B cell (primary cell): ENCODE results near the gene GPR152. TPM values are rescaled to one million over a fixed set of nuclear protein-coding genes. Genes with fewer than 3 reads are reported as not detected.

Experiments used
- ATAC-seq: fragments of 200-7000 bp; cut with Tn5 transposase; one replicate; pipeline ENCODE4 v1.10.0; 2021; ENCODE audit warnings: low read depth, mild to moderate bottlenecking, moderate number of reproducible peaks, moderate library complexity
- CTCF ChIA-PET: fragments of 350-600 bp; sonication (Branson Sonifier 250); formaldehyde crosslinking; loops from one replicate; lab custom pipeline; 2021; ENCODE audit warnings: antibody characterized with exemption, inconsistent platforms; lab: Charles Lee
- POLR2A ChIA-PET: fragments of 350-600 bp; sonication (Branson Sonifier 250); formaldehyde crosslinking; loops from one replicate; lab custom pipeline; 2021; ENCODE audit warnings: antibody characterized with exemption; lab: Charles Lee
- DNase-seq: peaks from one replicate; pipeline ENCODE4 v3.0.0; 2013
- H2AFZ ChIP-seq: 2 replicates; pipeline ENCODE4 v1.6.1; 2012; ENCODE audit warnings: mild to moderate bottlenecking, low read depth, low read length; ENCODE audit not compliant: insufficient read depth, poor library complexity, severe bottlenecking
- H3K27ac ChIP-seq, 2 donors: 1 replicate in 1 of 2; 2 replicates in 1 of 2; pipeline ENCODE4 v1.5.1; 2012 to 2013; ENCODE audit warnings: low read length in 2 of 2, mild to moderate bottlenecking in 2 of 2, moderate library complexity in 1 of 2
- H3K27me3 ChIP-seq, 4 experiments: fragments of 200-600 bp in 1 of 4; sonication (generic) in 1 of 4; replicated peaks in 1 of 4; 1 replicate in 2 of 4; 2 replicates in 2 of 4; pipeline versions ENCODE4 v1.6.1 to v1.7.0; 2013 to 2016; ENCODE audit warnings: low read length in 3 of 4, mild to moderate bottlenecking in 2 of 4, mixed read lengths in 1 of 4, moderate library complexity in 1 of 4; ENCODE audit not compliant: insufficient read depth in 4 of 4, control insufficient read depth in 3 of 4; ENCODE audit errors: control extremely low read depth in 1 of 4
- H3K36me3 ChIP-seq, 2 experiments: replicated peaks in 1 of 2; 1 replicate in 1 of 2; 2 replicates in 1 of 2; pipeline versions ENCODE4 v1.6.1 to v1.7.1; 2013; ENCODE audit warnings: low read length in 1 of 2; ENCODE audit not compliant: insufficient read depth in 2 of 2, control insufficient read depth in 1 of 2; ENCODE audit errors: control extremely low read depth in 1 of 2, extremely low read depth in 1 of 2
- H3K4me1 ChIP-seq, 2 donors: fragments of 200-600 bp in 1 of 2; sonication (generic) in 1 of 2; 1 replicate in 1 of 2; 2 replicates in 1 of 2; pipeline versions ENCODE4 v1.5.1 to v1.6.1; 2013 to 2017; ENCODE audit warnings: low read length in 2 of 2; ENCODE audit not compliant: control insufficient read depth in 2 of 2, insufficient read depth in 2 of 2
- H3K4me2 ChIP-seq: replicated peaks from 2 replicates; pipeline ENCODE3; 2012; ENCODE audit warnings: mild to moderate bottlenecking, low read depth, low read length; ENCODE audit not compliant: poor library complexity, severe bottlenecking
- H3K4me3 ChIP-seq, 5 experiments: fragments of 200-600 bp in 1 of 5; sonication (generic) in 1 of 5; 1 replicate in 3 of 5; 2 replicates in 2 of 5; pipeline versions ENCODE4 v1.5.1 to v1.7.0; 2011 to 2016; ENCODE audit warnings: low read length in 4 of 5, mild to moderate bottlenecking in 4 of 5, low read depth in 2 of 5, control low read depth in 1 of 5, moderate library complexity in 1 of 5; ENCODE audit not compliant: insufficient read depth in 1 of 5; ENCODE audit errors: control extremely low read depth in 1 of 5, extremely low read depth in 1 of 5
- H3K79me2 ChIP-seq: fragments of 200-600 bp; sonication (generic); one replicate; pipeline ENCODE4 v1.6.0; 2016; ENCODE audit warnings: low read length; ENCODE audit not compliant: control insufficient read depth, insufficient read depth
- H3K9ac ChIP-seq: fragments of 200-600 bp; sonication (generic); 2 replicates; pipeline ENCODE4 v1.6.1; 2017; ENCODE audit warnings: mild to moderate bottlenecking, low read length, moderate library complexity
- H3K9me3 ChIP-seq, 3 donors: one replicate each; pipeline versions ENCODE4 v1.6.1 to v1.7.1; 2013; ENCODE audit warnings: low read length in 2 of 3; ENCODE audit not compliant: control insufficient read depth in 2 of 3, insufficient read depth in 1 of 3; ENCODE audit errors: control extremely low read depth in 1 of 3
- H4K20me1 ChIP-seq: 2 replicates; pipeline ENCODE4 v1.6.0; 2012; ENCODE audit warnings: mild to moderate bottlenecking, low read length; ENCODE audit not compliant: insufficient read depth, control insufficient read depth, poor library complexity, severe bottlenecking
- H3K27ac Mint-ChIP-seq: one replicate; pipeline ENCODE4 v1.8.0; 2021; ENCODE audit warnings: mixed read lengths
- H3K27me3 Mint-ChIP-seq: one replicate; pipeline ENCODE4 v1.8.0; 2021; ENCODE audit warnings: mixed read lengths
- H3K4me1 Mint-ChIP-seq: one replicate; pipeline ENCODE4 v1.8.0; 2021; ENCODE audit warnings: mixed read lengths
- H3K4me3 Mint-ChIP-seq: one replicate; pipeline ENCODE4 v1.8.0; 2021; ENCODE audit warnings: mixed read lengths
- H3K9me3 Mint-ChIP-seq: one replicate; pipeline ENCODE4 v1.8.0; 2022; ENCODE audit warnings: mixed read lengths; ENCODE audit not compliant: insufficient read depth
- EZH2 ChIP-seq: IDR thresholded peaks from 2 replicates; pipeline ENCODE4 v1.6.1; 2012; ENCODE audit warnings: borderline replicate concordance, low read depth, mild to moderate bottlenecking, moderate library complexity, low read length; ENCODE audit not compliant: insufficient read depth, poor library complexity, severe bottlenecking
- WGBS: methylation state at CpG from one replicate; pipeline ENCODE4 v1.1.5; 2013; ENCODE audit warnings: missing lambda C conversion rate; ENCODE audit not compliant: insufficient coverage; 5-methylcytosine and 5-hydroxymethylcytosine counted together
- intact Hi-C: fragments of 100-400 bp; cut with micrococcal nuclease; formaldehyde crosslinking; loops from one replicate; pipeline ENCODE4 v1.10.0; 2022
- polyA plus RNA-seq: library from polyadenylated mRNA; depleted of rRNA; stranded (reverse); fragments of >200 nt; gene quantifications from 2 replicates; pipeline ENCODE4 v1.2.3, GENCODE V29; 2012
- total RNA-seq, 2 donors: library from RNA; stranded (reverse); fragments of 120-200 nt in 1 of 2; gene quantifications; 1 replicate in 1 of 2; 2 replicates in 1 of 2; pipeline versions ENCODE4 v1.2.3 to v1.2.4, GENCODE V29; 2013 to 2022
- TF ChIP-seq, protein P1 (sequence below): fragments of 200-600 bp; IDR thresholded peaks from one replicate; pipeline ENCODE4 v1.8.0; 2022; ENCODE audit warnings: antibody characterized with exemption, mild to moderate bottlenecking

Gene GPR152
- total and polyA plus RNA-seq, 2 donors (not counting 1 experiment from before 2014, with no cell fraction given): 0.24 TPM; not detected in 1

DNA sequence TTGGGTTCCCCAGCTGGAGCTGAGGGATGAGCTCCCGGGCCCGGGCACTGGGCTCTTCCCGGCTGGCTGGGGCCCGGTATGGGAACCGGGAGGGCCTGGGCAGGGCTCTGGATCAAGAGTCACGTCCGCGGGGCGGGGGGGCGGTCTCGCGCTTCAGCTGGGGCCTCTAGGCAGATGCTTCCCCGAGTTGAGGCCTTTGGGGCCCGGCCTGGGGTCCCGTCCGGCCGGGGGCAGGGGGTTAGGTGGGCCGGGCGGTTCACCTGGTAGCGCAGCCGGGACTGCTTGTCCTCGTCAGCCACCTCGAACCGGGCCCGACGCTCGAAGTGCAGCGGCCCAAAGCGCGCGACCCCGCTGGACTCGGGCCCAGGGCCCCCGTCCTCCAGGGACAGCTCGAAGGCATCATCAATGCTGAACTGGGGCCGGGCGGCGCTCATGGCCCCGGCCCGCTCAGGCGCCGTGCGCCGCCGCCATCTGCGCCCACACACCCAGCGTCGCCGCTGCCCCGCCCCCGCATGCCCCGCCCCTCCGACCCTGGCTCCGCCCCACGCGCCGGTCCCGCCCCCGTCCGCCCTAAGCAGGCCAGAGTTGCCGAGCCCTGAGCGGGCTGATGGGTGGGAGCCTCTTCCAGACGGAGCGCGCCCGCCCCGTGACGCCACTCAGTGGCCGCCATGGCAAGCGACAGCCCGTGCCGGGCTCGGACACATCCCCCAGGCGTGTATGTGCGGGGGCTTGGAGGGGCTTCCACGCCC, 16.4 kb upstream of the GPR152 start, which contains the start of gene TMEM134:
TMEM134 (minus strand) TSS at position 493 of the 749 bp plus-strand sequence; CDS start at position 434, 59 bp downstream.
- ATAC-seq (peak; percentile 75), DNase-seq (peak; percentile 92)
- H3K9me3 ChIP-seq: peaks cover 0 to 5% (median 0%) of the 10 kb centered on the region in 3 donors
- H3K9ac ChIP-seq: peak within 1 kb of the TSS; percentile 91
- no peaks in the 10 kb centered on the region for H3K27me3 ChIP-seq
- H3K79me2 ChIP-seq: peaks cover 44% of the 10 kb centered on the region
- peak within 1 kb of the TSS; percentile 95 for H3K4me3 Mint-ChIP-seq
- H3K27ac Mint-ChIP-seq: peak within 1 kb of the TSS; percentile 95
- H3K9me3 Mint-ChIP-seq: no peaks in the 10 kb centered on the region
- TF ChIP-seq, protein P1, sequence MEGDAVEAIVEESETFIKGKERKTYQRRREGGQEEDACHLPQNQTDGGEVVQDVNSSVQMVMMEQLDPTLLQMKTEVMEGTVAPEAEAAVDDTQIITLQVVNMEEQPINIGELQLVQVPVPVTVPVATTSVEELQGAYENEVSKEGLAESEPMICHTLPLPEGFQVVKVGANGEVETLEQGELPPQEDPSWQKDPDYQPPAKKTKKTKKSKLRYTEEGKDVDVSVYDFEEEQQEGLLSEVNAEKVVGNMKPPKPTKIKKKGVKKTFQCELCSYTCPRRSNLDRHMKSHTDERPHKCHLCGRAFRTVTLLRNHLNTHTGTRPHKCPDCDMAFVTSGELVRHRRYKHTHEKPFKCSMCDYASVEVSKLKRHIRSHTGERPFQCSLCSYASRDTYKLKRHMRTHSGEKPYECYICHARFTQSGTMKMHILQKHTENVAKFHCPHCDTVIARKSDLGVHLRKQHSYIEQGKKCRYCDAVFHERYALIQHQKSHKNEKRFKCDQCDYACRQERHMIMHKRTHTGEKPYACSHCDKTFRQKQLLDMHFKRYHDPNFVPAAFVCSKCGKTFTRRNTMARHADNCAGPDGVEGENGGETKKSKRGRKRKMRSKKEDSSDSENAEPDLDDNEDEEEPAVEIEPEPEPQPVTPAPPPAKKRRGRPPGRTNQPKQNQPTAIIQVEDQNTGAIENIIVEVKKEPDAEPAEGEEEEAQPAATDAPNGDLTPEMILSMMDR: peak; percentile 63
- TF ChIP-seq EZH2: no peak
- peak within 1 kb of the TSS; percentile 98 for H3K4me2 ChIP-seq
- ChIA-PET CTCF (interaction anchor here (0.6 to 6.7 kb wide), 20 partner anchors 10 to 126 kb away, joined by 3 to 64 read pairs (median 5); partner anchors contain the start of genes AIP, CABP4, CORO1B and PITPNM1), POLR2A (interaction anchor here (0.8 to 10.4 kb wide), 20 partner anchors 9 to 115 kb away, joined by 3 to 215 read pairs (median 9); partner anchors contain the start of genes AIP, CABP4, CDK2AP2 and CORO1B)
- WGBS: under 1% methylated on average over 76 of the region's 76 CpGs
- H3K27ac ChIP-seq: peak within 1 kb of the TSS; percentile 78 to 87
- intact Hi-C loops: loop anchor here (1.0 kb wide), 8 partner anchors 14 to 115 kb away; partner anchors contain the start of genes AIP, PPP1CA, PTPRCAP and RAD9A
- peak within 1 kb of the TSS; percentile 78 for H2AFZ ChIP-seq
- H3K4me3 ChIP-seq: peak within 1 kb of the TSS; percentile 61 to 96 (median 91)
- H3K36me3 ChIP-seq: peaks cover 2 to 9% of the 10 kb centered on the region in 2 experiments
- peaks cover 33 to 57% of the 10 kb centered on the region in 2 donors for H3K4me1 ChIP-seq
- no peaks in the 10 kb centered on the region for H3K27me3 Mint-ChIP-seq
- peaks cover 50% of the 10 kb centered on the region for H3K4me1 Mint-ChIP-seq
- H4K20me1 ChIP-seq: peaks cover 10% of the 10 kb centered on the region
